ENCODE measurements around the gene PTPN1.

The PTPN1 gene

DNA sequence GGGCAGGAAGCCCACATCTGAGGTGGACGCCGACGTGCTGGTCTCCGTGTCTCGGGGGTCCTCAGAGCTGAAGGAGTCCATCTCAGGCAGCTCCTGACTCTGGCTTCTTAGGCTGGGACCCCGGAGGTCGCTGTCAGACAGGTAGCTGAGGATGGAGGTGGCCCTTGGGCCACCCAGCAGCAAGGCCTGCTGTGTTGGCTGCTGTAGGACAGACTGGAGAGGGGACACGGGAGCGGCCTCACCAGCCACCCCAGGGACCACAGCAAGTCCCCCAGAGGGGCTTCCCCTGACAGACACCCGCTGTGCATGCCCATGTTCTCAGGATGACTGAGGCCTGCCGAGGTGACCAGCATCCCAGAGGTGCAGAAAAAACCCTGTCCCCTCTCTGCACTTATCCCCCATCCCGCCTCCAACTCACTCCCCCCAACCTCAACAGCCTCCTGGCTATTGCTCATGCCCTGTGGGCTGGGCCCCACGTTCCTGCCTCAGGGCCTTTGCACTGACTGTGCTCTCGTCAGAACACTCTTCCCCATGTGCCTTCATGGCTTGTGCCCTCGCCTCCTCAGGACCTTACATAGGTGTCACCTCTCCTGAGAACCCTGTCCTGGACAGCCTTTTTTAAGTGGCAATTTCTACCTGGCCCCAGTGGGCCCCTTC lies 92.4 kb downstream of the PTPN1 start:
- intact Hi-C loops (cut with DNase I; ENCODE audit: low total_unique reads), result no loop called here
- H3K27ac ChIP-seq, result no peak overlapping the region
- H3K27me3 ChIP-seq, result peaks cover 0 to 28% of the 10 kb centered on the region in 2 donors
- no peak overlapping the region for H3K4me3 ChIP-seq
- DNase-seq, result no peak
- TF ChIP-seq, protein P1, sequence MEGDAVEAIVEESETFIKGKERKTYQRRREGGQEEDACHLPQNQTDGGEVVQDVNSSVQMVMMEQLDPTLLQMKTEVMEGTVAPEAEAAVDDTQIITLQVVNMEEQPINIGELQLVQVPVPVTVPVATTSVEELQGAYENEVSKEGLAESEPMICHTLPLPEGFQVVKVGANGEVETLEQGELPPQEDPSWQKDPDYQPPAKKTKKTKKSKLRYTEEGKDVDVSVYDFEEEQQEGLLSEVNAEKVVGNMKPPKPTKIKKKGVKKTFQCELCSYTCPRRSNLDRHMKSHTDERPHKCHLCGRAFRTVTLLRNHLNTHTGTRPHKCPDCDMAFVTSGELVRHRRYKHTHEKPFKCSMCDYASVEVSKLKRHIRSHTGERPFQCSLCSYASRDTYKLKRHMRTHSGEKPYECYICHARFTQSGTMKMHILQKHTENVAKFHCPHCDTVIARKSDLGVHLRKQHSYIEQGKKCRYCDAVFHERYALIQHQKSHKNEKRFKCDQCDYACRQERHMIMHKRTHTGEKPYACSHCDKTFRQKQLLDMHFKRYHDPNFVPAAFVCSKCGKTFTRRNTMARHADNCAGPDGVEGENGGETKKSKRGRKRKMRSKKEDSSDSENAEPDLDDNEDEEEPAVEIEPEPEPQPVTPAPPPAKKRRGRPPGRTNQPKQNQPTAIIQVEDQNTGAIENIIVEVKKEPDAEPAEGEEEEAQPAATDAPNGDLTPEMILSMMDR (IDR thresholded peaks at IDR 0.05), result no peak
- H3K9me3 ChIP-seq, result no peaks in the 10 kb centered on the region
- H3K4me1 ChIP-seq, result no peaks in the 10 kb centered on the region
- no peaks in the 10 kb centered on the region for H3K36me3 ChIP-seq

DNA sequence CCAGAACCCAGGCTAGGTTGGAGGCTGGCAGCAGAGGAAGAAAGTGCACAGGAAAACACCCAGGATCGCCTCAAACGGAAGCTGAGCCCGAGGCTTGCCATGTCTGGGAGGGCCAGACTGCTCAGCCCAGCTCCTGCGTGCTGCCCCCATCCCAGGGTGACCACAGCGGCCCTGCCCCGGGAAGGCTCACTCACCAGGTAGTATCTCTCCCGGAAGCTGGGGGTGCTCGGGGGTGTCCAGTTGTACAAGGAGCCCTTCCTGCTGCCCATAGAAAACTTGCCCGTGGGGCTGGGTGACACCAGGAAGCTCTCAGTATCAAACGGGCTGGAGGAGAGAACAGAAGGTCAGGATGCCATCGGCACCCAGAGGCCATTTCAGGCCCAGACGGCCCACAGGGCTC lies 94.3 kb downstream of the PTPN1 start:
- Histone ChIP-seq H3K9me3 (no peaks in the 10 kb centered on the region), H3K27ac (no peak overlapping the region), H3K36me3 (no peaks in the 10 kb centered on the region), H3K4me3 (no peak overlapping the region), H3K27me3 (peaks cover 0 to 18% of the 10 kb centered on the region in 2 donors), H3K4me1 (no peaks in the 10 kb centered on the region)
- intact Hi-C loops (cut with DNase I; ENCODE audit: low total_unique reads), result no loop called here
- TF ChIP-seq, protein P1 (IDR thresholded peaks at IDR 0.05), result no peak
- no peak for DNase-seq

DNA sequence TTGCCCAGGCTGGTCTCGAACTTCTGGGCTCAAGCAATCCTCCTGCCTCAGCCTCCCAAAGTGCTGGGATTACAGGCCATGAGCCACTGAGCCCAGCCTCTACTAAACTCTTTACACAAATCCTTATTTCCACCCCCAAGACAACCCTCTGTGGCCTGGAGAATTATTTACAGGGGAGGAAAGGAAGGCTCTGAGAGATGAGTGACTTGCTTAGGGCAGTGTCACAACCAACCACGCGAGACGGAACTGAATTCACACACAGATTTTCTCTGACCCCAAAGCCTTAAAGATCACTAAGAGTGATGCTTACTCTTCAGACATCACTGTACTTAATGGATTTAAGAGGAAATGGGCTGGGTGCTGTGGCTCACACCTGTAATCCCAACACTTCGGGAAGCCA lies 95.0 kb downstream of the PTPN1 start:
- Histone ChIP-seq H3K36me3 (no peaks in the 10 kb centered on the region), H3K27ac (no peak overlapping the region), H3K4me3 (no peak overlapping the region), H3K9me3 (no peaks in the 10 kb centered on the region), H3K4me1 (no peaks in the 10 kb centered on the region), H3K27me3 (peaks cover 0 to 17% of the 10 kb centered on the region in 2 donors)
- intact Hi-C loops (cut with DNase I; ENCODE audit: low total_unique reads), result no loop called here
- no peak for DNase-seq
- TF ChIP-seq, protein P1 (IDR thresholded peaks at IDR 0.05), result no peak

DNA sequence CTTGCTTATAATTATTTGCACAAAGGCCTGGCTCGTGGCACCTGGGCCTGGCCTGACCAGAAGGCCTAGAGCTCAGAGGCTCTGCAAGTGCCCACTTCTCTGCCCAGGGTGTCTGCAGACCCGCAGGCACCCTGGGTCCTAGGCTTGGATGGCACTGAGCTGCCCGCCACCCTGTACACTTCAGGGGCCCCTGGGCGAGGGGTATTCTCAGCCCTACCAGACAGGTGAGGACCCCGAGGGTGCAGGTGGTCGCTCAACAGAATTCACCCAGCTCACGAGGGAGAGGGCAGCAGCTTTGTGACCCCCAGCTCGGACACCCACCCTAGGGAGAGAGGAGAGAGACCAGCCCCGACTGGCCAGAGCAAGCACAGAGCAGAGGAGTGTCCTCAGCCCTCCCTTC lies 97.3 kb downstream of the PTPN1 start:
- no peak overlapping the region for H3K4me3 ChIP-seq
- DNase-seq, result no peak
- TF ChIP-seq, protein P1 (IDR thresholded peaks at IDR 0.05), result no peak
- no peaks in the 10 kb centered on the region for H3K36me3 ChIP-seq
- H3K27ac ChIP-seq, result no peak overlapping the region
- no peaks in the 10 kb centered on the region for H3K9me3 ChIP-seq
- peaks cover 0 to 3% of the 10 kb centered on the region in 2 donors for H3K27me3 ChIP-seq
- H3K4me1 ChIP-seq, result peaks cover 0 to 6% (median 0%) of the 10 kb centered on the region in 4 donors
- intact Hi-C loops (cut with DNase I; ENCODE audit: low total_unique reads), result no loop called here

DNA sequence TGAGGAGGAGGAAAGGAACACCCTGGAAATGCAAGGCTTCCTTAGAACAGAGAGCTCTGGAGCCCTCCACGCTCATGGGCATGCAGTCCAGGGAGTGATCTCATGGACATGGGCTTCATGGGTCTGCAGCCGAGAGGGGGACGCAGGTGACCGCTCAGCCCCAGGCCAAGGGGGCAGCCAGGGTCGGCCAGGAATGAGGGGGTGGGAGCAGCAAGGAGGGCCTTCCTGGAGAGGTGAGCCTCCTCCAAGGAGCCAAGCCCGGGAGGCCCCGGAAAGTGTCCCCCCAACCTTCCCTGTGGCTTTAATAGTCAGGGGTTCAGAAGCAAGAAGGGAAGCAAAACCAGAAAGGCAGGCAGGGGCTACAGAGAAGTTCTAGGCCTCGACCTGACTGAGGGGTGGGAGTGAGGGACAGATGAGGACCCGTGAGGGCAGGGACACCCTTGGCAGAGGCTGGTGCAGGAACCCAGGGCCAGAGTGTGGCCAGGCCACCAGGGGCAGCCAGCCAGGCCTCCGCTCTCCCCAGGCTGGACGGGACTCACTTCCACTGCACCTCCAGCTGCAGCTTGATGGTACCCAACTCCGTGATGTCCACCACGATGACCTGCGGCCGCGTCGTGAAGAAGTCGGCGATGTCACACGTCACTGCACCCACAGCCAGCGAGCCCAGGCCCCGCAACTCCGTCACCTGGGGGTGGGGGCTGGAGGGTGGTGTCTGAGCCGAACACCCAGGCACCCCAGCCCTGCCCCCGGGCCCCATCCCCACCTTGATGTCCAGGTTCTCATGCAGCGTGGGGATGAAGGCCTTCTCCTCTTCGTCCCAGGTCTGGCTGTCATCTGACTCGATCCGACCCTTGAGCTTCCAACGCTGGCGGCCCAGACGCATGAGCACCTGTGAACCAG lies 97.9 kb downstream of the PTPN1 start:
- DNase-seq, result no peak
- TF ChIP-seq, protein P1 (IDR thresholded peaks at IDR 0.05), result no peak
- intact Hi-C loops (cut with DNase I; ENCODE audit: low total_unique reads), result no loop called here
- H3K27ac ChIP-seq, result no peak overlapping the region
- no peaks in the 10 kb centered on the region for H3K9me3 ChIP-seq
- no peaks in the 10 kb centered on the region for H3K36me3 ChIP-seq
- H3K4me3 ChIP-seq, result no peak overlapping the region
- H3K4me1 ChIP-seq, result peaks cover 0 to 6% (median 0%) of the 10 kb centered on the region in 4 donors
- no peaks in the 10 kb centered on the region for H3K27me3 ChIP-seq
